Measurements from ENCODE around the gene PIGN.

The PIGN gene

GRCh38 chr18:62210138-62210537 lies 23.3 kb upstream of the PIGN start:
- in situ Hi-C loops (cut with MboI; ENCODE audit: low pct_unique_long_range_greater_than_20kb, low sequenced_read_pairs, unreplicated experiment) = no loop called here
- TF ChIP-seq CTCF (IDR thresholded peaks at IDR 0.05; ENCODE audit: extremely low read depth, insufficient read depth, missing control alignments) = no peak
- no peak for DNase-seq (ENCODE audit: low spot score)

GRCh38 chr18:62209046-62209445 lies 22.2 kb upstream of the PIGN start:
- no peak for TF ChIP-seq CTCF (IDR thresholded peaks at IDR 0.05; ENCODE audit: extremely low read depth, insufficient read depth, missing control alignments)
- DNase-seq (ENCODE audit: low spot score) = no peak
- in situ Hi-C loops (cut with MboI; ENCODE audit: low pct_unique_long_range_greater_than_20kb, low sequenced_read_pairs, unreplicated experiment) = no loop called here

- TF ChIP-seq CTCF (IDR thresholded peaks at IDR 0.05; ENCODE audit: extremely low read depth, insufficient read depth, missing control alignments) = no peak
- no peak for DNase-seq (ENCODE audit: low spot score)
- in situ Hi-C loops (cut with MboI; ENCODE audit: low pct_unique_long_range_greater_than_20kb, low sequenced_read_pairs, unreplicated experiment) = no loop called here
Observed at GRCh38 chr18:62206593-62206992, 19.7 kb upstream of the PIGN start.

GRCh38 chr18:62205824-62206223 lies 19.0 kb upstream of the PIGN start:
- TF ChIP-seq CTCF (IDR thresholded peaks at IDR 0.05; ENCODE audit: extremely low read depth, insufficient read depth, missing control alignments) = no peak
- no peak for DNase-seq (ENCODE audit: low spot score)
- in situ Hi-C loops (cut with MboI; ENCODE audit: low pct_unique_long_range_greater_than_20kb, low sequenced_read_pairs, unreplicated experiment) = no loop called here

- in situ Hi-C loops (cut with MboI; ENCODE audit: low pct_unique_long_range_greater_than_20kb, low sequenced_read_pairs, unreplicated experiment) = no loop called here
Observed at GRCh38 chr18:62201870-62202269, 15.0 kb upstream of the PIGN start.

GRCh38 chr18:62200121-62200914 lies 13.5 kb upstream of the PIGN start:
- no peak for DNase-seq (ENCODE audit: low spot score)
- in situ Hi-C loops (cut with MboI; ENCODE audit: low pct_unique_long_range_greater_than_20kb, low sequenced_read_pairs, unreplicated experiment) = no loop called here
- no peak for TF ChIP-seq CTCF (IDR thresholded peaks at IDR 0.05; ENCODE audit: extremely low read depth, insufficient read depth, missing control alignments)

More at GRCh38 chr18:62201870-62202269, 15.0 kb upstream of the PIGN start:
- DNase-seq (ENCODE audit: low spot score) = no peak
- no peak for TF ChIP-seq CTCF (IDR thresholded peaks at IDR 0.05; ENCODE audit: extremely low read depth, insufficient read depth, missing control alignments)

Data from GM13977 (cell line).